SK-N-SH (cell line): ENCODE results near the gene RGR. TPM values are rescaled to one million over a fixed set of nuclear protein-coding genes. Genes with fewer than 3 reads are reported as not detected.

Experiments
- CTCF ChIA-PET: fragments of 300-600, 350-600 bp; formaldehyde crosslinking; extraction: SDS; loops from one replicate; lab custom pipeline; 2021; lab: Yijun Ruan, JAX
- POLR2A ChIA-PET: fragments of 350-600 bp; sonication (Branson Sonifier 250); formaldehyde crosslinking; extraction: SDS; loops from one replicate; lab custom pipeline; 2020; ENCODE audit warnings: antibody characterized with exemption, inconsistent platforms; lab: Yijun Ruan, JAX
- DNase-seq: peaks from one replicate; pipeline ENCODE4 v3.0.0; 2012
- H2AFZ ChIP-seq: fragments of 200-600 bp; sonication (generic); 2 replicates; pipeline ENCODE4 v1.8.1; 2016; ENCODE audit warnings: antibody characterized with exemption, mild to moderate bottlenecking, low read depth
- H3F3A ChIP-seq: fragments of 200-600 bp; sonication (generic); replicated peaks from 2 replicates; pipeline ENCODE3; 2016; ENCODE audit warnings: antibody characterized with exemption, mild to moderate bottlenecking; ENCODE audit not compliant: insufficient read depth
- H3K27ac ChIP-seq, 2 experiments: fragments of 200-500 bp in 1 of 2; fragments of 200-600 bp in 1 of 2; sonication (Bioruptor generic) in 1 of 2; sonication (generic), shearing (Covaris generic) in 1 of 2; 2 replicates each; pipeline versions ENCODE4 v1.5.1 to v1.6.1; 2014 to 2016; ENCODE audit warnings: low read depth in 2 of 2, inconsistent platforms in 1 of 2, low read length in 1 of 2, mild to moderate bottlenecking in 1 of 2, mixed read lengths in 1 of 2
- H3K27me3 ChIP-seq: fragments of 200-600 bp; sonication (generic), shearing (Covaris generic); 2 replicates; pipeline ENCODE4 v1.6.1; 2016; ENCODE audit warnings: mixed run types; ENCODE audit not compliant: insufficient read depth
- H3K36me3 ChIP-seq, 2 experiments: fragments of 200-500 bp in 1 of 2; fragments of 200-600 bp in 1 of 2; sonication (Bioruptor generic) in 1 of 2; sonication (generic) in 1 of 2; replicated peaks in 1 of 2; 2 replicates each; pipeline versions ENCODE3 to v1.5.1; 2014 to 2016; ENCODE audit warnings: low read length in 1 of 2, mild to moderate bottlenecking in 1 of 2; ENCODE audit not compliant: insufficient read depth in 2 of 2, control insufficient read depth in 1 of 2
- H3K4me1 ChIP-seq, 2 experiments: fragments of 200-500 bp in 1 of 2; fragments of 200-600 bp in 1 of 2; sonication (Bioruptor generic) in 1 of 2; sonication (generic), shearing (Covaris generic) in 1 of 2; 2 replicates each; pipeline versions ENCODE4 v1.5.1 to v1.6.1; 2014 to 2016; ENCODE audit warnings: low read depth in 1 of 2, low read length in 1 of 2, mixed run types in 1 of 2; ENCODE audit not compliant: insufficient read depth in 2 of 2, control insufficient read depth in 1 of 2
- H3K4me2 ChIP-seq: fragments of 200-600 bp; sonication (generic), shearing (Covaris generic); 2 replicates; pipeline ENCODE4 v1.6.1; 2017; ENCODE audit warnings: mixed run types
- H3K4me3 ChIP-seq, 2 experiments: fragments of 200-500 bp in 1 of 2; fragments of 200-600 bp in 1 of 2; sonication (Bioruptor generic) in 1 of 2; sonication (generic), shearing (Covaris generic) in 1 of 2; 2 replicates each; pipeline versions ENCODE4 v1.5.1 to v1.8.1; 2014 to 2016; ENCODE audit warnings: low read depth in 2 of 2, inconsistent platforms in 1 of 2, low read length in 1 of 2, mild to moderate bottlenecking in 1 of 2, mixed read lengths in 1 of 2, moderate library complexity in 1 of 2
- H3K79me2 ChIP-seq: fragments of 200-600 bp; sonication (generic); 2 replicates; pipeline ENCODE4 v1.8.1; 2017; ENCODE audit warnings: mild to moderate bottlenecking; ENCODE audit not compliant: insufficient read depth
- H3K9ac ChIP-seq: fragments of 200-600 bp; sonication (generic); 2 replicates; pipeline ENCODE4 v1.6.1; 2017; ENCODE audit warnings: mixed run types
- H3K9me2 ChIP-seq: fragments of 200-600 bp; sonication (generic); 2 replicates; pipeline ENCODE4 v1.6.1; 2017; ENCODE audit warnings: mixed run types
- H3K9me3 ChIP-seq: fragments of 200-600 bp; sonication (generic); 2 replicates; pipeline ENCODE4 v1.6.1; 2017; ENCODE audit warnings: mixed run types, mild to moderate bottlenecking, moderate library complexity
- H4K20me1 ChIP-seq: fragments of 200-600 bp; sonication (generic); 2 replicates; pipeline ENCODE4 v1.6.1; 2017; ENCODE audit warnings: mild to moderate bottlenecking, mixed run types; ENCODE audit not compliant: insufficient read depth
- EP300 ChIP-seq, 2 experiments: IDR thresholded peaks; 2 replicates each; pipeline versions ENCODE4 v1.4.0 to v1.6.1; 2012; ENCODE audit warnings: borderline replicate concordance in 1 of 2, low read depth in 1 of 2, low read length in 1 of 2
- EZH2phosphoT487 ChIP-seq: fragments of 200-600 bp; sonication (generic); IDR thresholded peaks from 2 replicates; pipeline ENCODE4 v1.6.1; 2017; ENCODE audit warnings: low read depth, mixed run types, mild to moderate bottlenecking, antibody characterized with exemption, moderate library complexity, borderline replicate concordance
- FOSL2 ChIP-seq: IDR thresholded peaks from 2 replicates; pipeline ENCODE4 v1.4.0; 2012; ENCODE audit warnings: low read depth, mild to moderate bottlenecking, moderate library complexity, borderline replicate concordance
- GATA2 ChIP-seq: sonication (generic); formaldehyde crosslinking; IDR thresholded peaks from 2 replicates; pipeline ENCODE4 v1.5.0; 2020; ENCODE audit warnings: mild to moderate bottlenecking, missing genetic modification reagents
- JUND ChIP-seq: IDR thresholded peaks from 2 replicates; pipeline ENCODE4 v1.4.0; 2012
- MXI1 ChIP-seq: IDR thresholded peaks from 2 replicates; pipeline ENCODE4 v1.6.1; 2012; ENCODE audit warnings: mild to moderate bottlenecking, low read depth, low read length, improper control_type of control experiment
- NFIC ChIP-seq: IDR thresholded peaks from 2 replicates; pipeline ENCODE4 v1.4.0; 2012; ENCODE audit warnings: borderline replicate concordance
- POLR2AphosphoS5 ChIP-seq: IDR thresholded peaks from 2 replicates; pipeline ENCODE4 v1.6.1; 2012; ENCODE audit warnings: low read depth, low read length
- RXRA ChIP-seq: IDR thresholded peaks from 2 replicates; pipeline ENCODE4 v1.4.0; 2012; ENCODE audit warnings: low read depth, mild to moderate bottlenecking, borderline replicate concordance
- SIN3A ChIP-seq: IDR thresholded peaks from 2 replicates; pipeline ENCODE4 v1.6.1; 2012; ENCODE audit warnings: low read depth, mild to moderate bottlenecking, low read length, moderate library complexity, borderline replicate concordance
- SMC3 ChIP-seq: IDR thresholded peaks from 2 replicates; pipeline ENCODE4 v1.6.1; 2012; ENCODE audit warnings: low read depth, low read length, improper control_type of control experiment
- TAF1 ChIP-seq: IDR thresholded peaks from 2 replicates; pipeline ENCODE4 v1.6.1; 2012; ENCODE audit warnings: low read depth, mild to moderate bottlenecking, low read length, moderate library complexity, borderline replicate concordance
- TCF12 ChIP-seq: IDR thresholded peaks from 2 replicates; pipeline ENCODE4 v1.4.0; 2012
- TEAD4 ChIP-seq: IDR thresholded peaks from 2 replicates; pipeline ENCODE4 v1.4.0; 2012; ENCODE audit warnings: mild to moderate bottlenecking, borderline replicate concordance; ENCODE audit not compliant: insufficient read depth
- YY1 ChIP-seq: IDR thresholded peaks from 2 replicates; pipeline ENCODE4 v1.4.0; 2012; ENCODE audit warnings: low read depth, mild to moderate bottlenecking
- WGBS: methylation state at CpG from one replicate; pipeline ENCODE4 v1.1.6; 2017; ENCODE audit warnings: low lambda C conversion rate; 5-methylcytosine and 5-hydroxymethylcytosine counted together
- polyA plus RNA-seq, 3 experiments: library from polyadenylated mRNA; depleted of rRNA; stranded (reverse); fragments of >200 nt; gene quantifications; 2 replicates each; pipeline ENCODE4 v1.2.3, GENCODE V29; 2012
- TF ChIP-seq, protein P1 (sequence below): IDR thresholded peaks from 2 replicates; pipeline ENCODE4 v1.4.0; 2012; ENCODE audit warnings: low read depth
- TF ChIP-seq, protein P2 (sequence below): IDR thresholded peaks from 2 replicates; pipeline ENCODE4 v1.4.0; 2012; ENCODE audit warnings: low read depth, borderline replicate concordance
- TF ChIP-seq, protein P3 (sequence below): fragments of 150-350 bp; IDR thresholded peaks from 2 replicates; pipeline ENCODE4 v1.6.1; 2017; ENCODE audit warnings: antibody characterized with exemption, low read length, low read depth, borderline replicate concordance
- TF ChIP-seq, protein P4 (sequence below): IDR thresholded peaks from 2 replicates; pipeline ENCODE4; 2012

Gene RGR
- polyA plus RNA-seq, 1 of the 3 experiments (the other 2 are of a cell fraction): not detected

DNA sequence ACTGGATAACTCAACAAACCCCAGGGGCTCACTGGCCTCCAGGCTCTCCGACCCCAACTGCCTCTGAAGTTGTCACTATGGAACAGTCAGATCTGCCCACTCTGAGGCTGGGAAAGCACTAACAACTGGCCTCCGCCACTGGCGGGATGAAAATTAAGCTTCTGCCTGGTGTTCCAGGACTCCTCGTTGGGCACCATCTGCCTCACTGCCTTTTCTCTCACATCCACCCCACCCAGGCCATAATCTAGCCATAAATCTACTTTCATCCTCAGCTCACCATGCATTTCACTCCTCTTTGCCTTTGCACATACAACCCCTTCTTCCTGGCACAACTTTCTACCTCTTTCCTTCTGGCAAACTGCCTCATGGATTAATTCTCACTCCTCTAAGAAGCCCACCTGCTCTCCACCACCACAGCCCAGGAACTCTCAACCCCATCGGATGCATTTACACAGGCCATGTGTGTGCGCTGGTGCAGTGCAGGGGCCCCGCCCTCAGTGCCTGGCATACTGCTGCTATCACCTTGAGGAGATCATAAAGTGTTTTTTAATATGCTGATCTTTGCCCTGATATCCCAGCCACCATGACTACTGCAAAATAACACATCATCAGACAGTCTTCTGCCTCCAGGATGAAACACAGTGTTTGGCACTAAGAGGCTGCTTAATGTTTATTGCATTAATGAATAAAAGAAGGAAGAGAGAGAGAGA lies 46.5 kb upstream of the RGR start:
- Histone ChIP-seq H3K4me3 (no peak overlapping the region), H3F3A (no peaks in the 10 kb centered on the region), H3K9me2 (no peaks in the 10 kb centered on the region), H3K9ac (no peak overlapping the region), H3K79me2 (no peaks in the 10 kb centered on the region), H4K20me1 (no peaks in the 10 kb centered on the region), H2AFZ (no peak overlapping the region), H3K27me3 (no peaks in the 10 kb centered on the region), H3K36me3 (no peaks in the 10 kb centered on the region)
- POLR2A ChIA-PET: no interaction called here
- CTCF ChIA-PET: interaction anchor here (1.4 to 3.1 kb wide), 2 partner anchors 10 to 51 kb away, joined by 3 to 13 read pairs; no protein-coding TSS in a partner anchor
- TF ChIP-seq EP300 (IDR thresholded peaks at IDR 0.05; ENCODE audit: borderline replicate concordance in 1 of 2, low read depth in 1 of 2, low read length in 1 of 2) (no peak), TAF1 (no peak), POLR2AphosphoS5 (no peak), YY1 (no peak), MXI1 (no peak), RXRA (no peak), TEAD4 (no peak), SMC3 (no peak), SIN3A (no peak), NFIC (no peak), TCF12 (no peak), JUND (no peak), FOSL2 (no peak), GATA2 (no peak), EZH2phosphoT487 (no peak)
- TF ChIP-seq, protein P1, sequence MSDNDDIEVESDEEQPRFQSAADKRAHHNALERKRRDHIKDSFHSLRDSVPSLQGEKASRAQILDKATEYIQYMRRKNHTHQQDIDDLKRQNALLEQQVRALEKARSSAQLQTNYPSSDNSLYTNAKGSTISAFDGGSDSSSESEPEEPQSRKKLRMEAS: no peak
- TF ChIP-seq, protein P2, sequence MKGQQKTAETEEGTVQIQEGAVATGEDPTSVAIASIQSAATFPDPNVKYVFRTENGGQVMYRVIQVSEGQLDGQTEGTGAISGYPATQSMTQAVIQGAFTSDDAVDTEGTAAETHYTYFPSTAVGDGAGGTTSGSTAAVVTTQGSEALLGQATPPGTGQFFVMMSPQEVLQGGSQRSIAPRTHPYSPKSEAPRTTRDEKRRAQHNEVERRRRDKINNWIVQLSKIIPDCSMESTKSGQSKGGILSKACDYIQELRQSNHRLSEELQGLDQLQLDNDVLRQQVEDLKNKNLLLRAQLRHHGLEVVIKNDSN: no peak
- TF ChIP-seq, protein P3, sequence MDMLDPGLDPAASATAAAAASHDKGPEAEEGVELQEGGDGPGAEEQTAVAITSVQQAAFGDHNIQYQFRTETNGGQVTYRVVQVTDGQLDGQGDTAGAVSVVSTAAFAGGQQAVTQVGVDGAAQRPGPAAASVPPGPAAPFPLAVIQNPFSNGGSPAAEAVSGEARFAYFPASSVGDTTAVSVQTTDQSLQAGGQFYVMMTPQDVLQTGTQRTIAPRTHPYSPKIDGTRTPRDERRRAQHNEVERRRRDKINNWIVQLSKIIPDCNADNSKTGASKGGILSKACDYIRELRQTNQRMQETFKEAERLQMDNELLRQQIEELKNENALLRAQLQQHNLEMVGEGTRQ: no peak
- TF ChIP-seq, protein P4, sequence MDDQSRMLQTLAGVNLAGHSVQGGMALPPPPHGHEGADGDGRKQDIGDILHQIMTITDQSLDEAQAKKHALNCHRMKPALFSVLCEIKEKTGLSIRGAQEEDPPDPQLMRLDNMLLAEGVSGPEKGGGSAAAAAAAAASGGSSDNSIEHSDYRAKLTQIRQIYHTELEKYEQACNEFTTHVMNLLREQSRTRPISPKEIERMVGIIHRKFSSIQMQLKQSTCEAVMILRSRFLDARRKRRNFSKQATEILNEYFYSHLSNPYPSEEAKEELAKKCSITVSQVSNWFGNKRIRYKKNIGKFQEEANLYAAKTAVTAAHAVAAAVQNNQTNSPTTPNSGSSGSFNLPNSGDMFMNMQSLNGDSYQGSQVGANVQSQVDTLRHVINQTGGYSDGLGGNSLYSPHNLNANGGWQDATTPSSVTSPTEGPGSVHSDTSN: no peak
- TF ChIP-seq, all 33 proteins: peak for 0
- Histone ChIP-seq H3K27ac (no peak overlapping the region), H3K9me3 (no peaks in the 10 kb centered on the region), H3K4me1 (peaks cover 0 to 11% of the 10 kb centered on the region in 2 experiments; a peak in 1 of 4 replicates), H3K4me2 (no peak overlapping the region)
- 55% methylated on average over 7 of the region's 7 CpGs for WGBS
- no peak for DNase-seq
